SU-DHL-6 (cell line): Measurements from ENCODE around the gene PHF10.

Experiments
- EZH2phosphoT487 ChIP-seq: fragments of 200-600 bp; sonication (generic), shearing (Covaris generic); conservative IDR thresholded peaks from 2 replicates; pipeline ENCODE4 v1.6.1; 2018; ENCODE audit warnings: mild to moderate bottlenecking, antibody characterized with exemption, low read length, moderate library complexity, mixed read lengths
- TF ChIP-seq, protein P1 (sequence below): fragments of 200-600 bp; sonication (generic); IDR thresholded peaks from one replicate; pipeline ENCODE4 v1.5.1; 2017; ENCODE audit warnings: antibody characterized with exemption, mild to moderate bottlenecking, low read length, moderate library complexity; ENCODE audit not compliant: insufficient read depth, poor library complexity, severe bottlenecking

DNA sequence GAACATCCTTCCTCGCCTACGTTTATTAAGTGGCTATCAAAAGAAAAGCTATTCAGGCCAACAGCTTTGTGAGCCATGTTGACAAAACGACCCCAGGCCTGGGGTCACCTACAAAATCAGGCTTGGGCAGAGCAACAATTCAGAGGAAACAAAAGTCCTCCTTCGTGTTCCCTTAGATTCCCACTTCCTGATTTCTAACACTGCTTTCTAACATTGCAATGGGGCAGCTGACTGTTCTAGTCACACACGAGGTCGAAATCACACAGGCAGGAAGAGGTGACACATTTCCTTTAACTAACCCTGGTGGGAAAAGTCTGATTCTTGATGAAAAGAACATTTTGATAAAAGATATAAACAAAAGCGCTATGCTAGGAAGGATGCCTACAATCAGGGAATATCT lies 54.4 kb downstream of the PHF10 start:
- TF ChIP-seq, protein P1, sequence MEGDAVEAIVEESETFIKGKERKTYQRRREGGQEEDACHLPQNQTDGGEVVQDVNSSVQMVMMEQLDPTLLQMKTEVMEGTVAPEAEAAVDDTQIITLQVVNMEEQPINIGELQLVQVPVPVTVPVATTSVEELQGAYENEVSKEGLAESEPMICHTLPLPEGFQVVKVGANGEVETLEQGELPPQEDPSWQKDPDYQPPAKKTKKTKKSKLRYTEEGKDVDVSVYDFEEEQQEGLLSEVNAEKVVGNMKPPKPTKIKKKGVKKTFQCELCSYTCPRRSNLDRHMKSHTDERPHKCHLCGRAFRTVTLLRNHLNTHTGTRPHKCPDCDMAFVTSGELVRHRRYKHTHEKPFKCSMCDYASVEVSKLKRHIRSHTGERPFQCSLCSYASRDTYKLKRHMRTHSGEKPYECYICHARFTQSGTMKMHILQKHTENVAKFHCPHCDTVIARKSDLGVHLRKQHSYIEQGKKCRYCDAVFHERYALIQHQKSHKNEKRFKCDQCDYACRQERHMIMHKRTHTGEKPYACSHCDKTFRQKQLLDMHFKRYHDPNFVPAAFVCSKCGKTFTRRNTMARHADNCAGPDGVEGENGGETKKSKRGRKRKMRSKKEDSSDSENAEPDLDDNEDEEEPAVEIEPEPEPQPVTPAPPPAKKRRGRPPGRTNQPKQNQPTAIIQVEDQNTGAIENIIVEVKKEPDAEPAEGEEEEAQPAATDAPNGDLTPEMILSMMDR: no peak
- no peak for TF ChIP-seq EZH2phosphoT487
